Activated CD4-positive, alpha-beta T cell treated with anti-CD3 and anti-CD28 coated beads, Interleukin-2, amount 50 U/mL, for 1 hour (primary cell): ENCODE results near the gene DBR1.

Source experiments
- DNase-seq: peaks from one replicate; pipeline ENCODE4 v3.0.0-alpha.2; 2020

DBR1 gene

GRCh38 chr3:138119423-138119766 is 55.3 kb downstream of the DBR1 start:
- DNase-seq = no peak

- DNase-seq = peak; percentile 44
Measured at GRCh38 chr3:138118612-138119422, 55.9 kb downstream of the DBR1 start.

- DNase-seq = peak; percentile 9
Measured at GRCh38 chr3:138114988-138115971, 59.4 kb downstream of the DBR1 start, which contains the start of gene DZIP1L. Gene DZIP1L (minus strand): TSS chr3:138115608. CDS start chr3:138103971, 11,637 bp downstream.

GRCh38 chr3:138114431-138114918 is 60.2 kb downstream of the DBR1 start:
- DNase-seq = no peak

- DNase-seq = no peak
Measured at GRCh38 chr3:138113326-138113725, 61.4 kb downstream of the DBR1 start.

- DNase-seq = no peak
Measured at GRCh38 chr3:138112362-138112761, 62.4 kb downstream of the DBR1 start.
